AG04450 (cell line): ENCODE results near the gene RBP7. TPM values are rescaled to one million over a fixed set of nuclear protein-coding genes. Genes with fewer than 3 reads are reported as not detected.

ENCODE experiments used
- CTCF ChIA-PET: fragments of 300-600, 350-600 bp; formaldehyde crosslinking; extraction: SDS; loops from one replicate; lab custom pipeline; 2022; ENCODE audit warnings: antibody characterized with exemption, inconsistent platforms; lab: Charles Lee
- POLR2A ChIA-PET: fragments of 350-600 bp; formaldehyde crosslinking; extraction: SDS; loops from one replicate; lab custom pipeline; 2021; ENCODE audit warnings: antibody characterized with exemption, inconsistent platforms; lab: Yijun Ruan, JAX
- DNase-seq: peaks from one replicate; pipeline ENCODE4 v3.0.0-alpha.2; 2011; ENCODE audit warnings: low read depth, low spot score
- H3K27ac ChIP-seq: one replicate; pipeline ENCODE4 v1.5.1; 2012; ENCODE audit warnings: low read depth, low read length, control low read depth
- H3K27me3 ChIP-seq: one replicate; pipeline ENCODE4 v1.6.0; 2012; ENCODE audit warnings: low read length; ENCODE audit not compliant: control insufficient read depth, insufficient read depth
- H3K4me3 ChIP-seq: 2 replicates; pipeline ENCODE4 v1.5.1; 2011; ENCODE audit warnings: mild to moderate bottlenecking, low read depth, low read length, control low read depth
- H3K9me3 ChIP-seq: 2 replicates; pipeline ENCODE4 v1.5.1; 2012; ENCODE audit warnings: low read length; ENCODE audit not compliant: control insufficient read depth, insufficient read depth
- CTCF ChIP-seq: IDR thresholded peaks from 2 replicates; pipeline ENCODE4 v1.5.1; 2011; ENCODE audit warnings: low read depth, low read length, control low read depth, inconsistent platforms
- polyA plus RNA-seq: library from polyadenylated mRNA; depleted of rRNA; stranded (reverse); fragments of >200 nt; gene quantifications from 2 replicates; pipeline ENCODE4 v1.2.3, GENCODE V29; 2011

Gene RBP7
- polyA plus RNA-seq, 1 experiment = 0.20 TPM

- ChIA-PET POLR2A (no interaction called here), CTCF (no interaction called here)
- H3K4me3 ChIP-seq = no peak overlapping the region
These were observed 51.6 kb downstream of the RBP7 start for GRCh38 chr1:10048601-10049000.

GRCh38 chr1:10050611-10051010, 53.6 kb downstream of the RBP7 start:
- no peak for TF ChIP-seq CTCF
- POLR2A ChIA-PET = no interaction called here
- no peak for DNase-seq
- CTCF ChIA-PET = no interaction called here
- no peaks in the 10 kb centered on the region for H3K27me3 ChIP-seq
- no peak overlapping the region for H3K27ac ChIP-seq
- no peak overlapping the region for H3K4me3 ChIP-seq
- H3K9me3 ChIP-seq = no peaks in the 10 kb centered on the region; the same call in 1 of the 2 replicates

More at GRCh38 chr1:10048601-10049000, 51.6 kb downstream of the RBP7 start:
- Histone ChIP-seq H3K9me3 (no peaks in the 10 kb centered on the region; the same call in 1 of the 2 replicates), H3K27me3 (no peaks in the 10 kb centered on the region), H3K27ac (no peak overlapping the region)
- no peak for TF ChIP-seq CTCF
- DNase-seq = no peak

GRCh38 chr1:10051656-10052055, 54.6 kb downstream of the RBP7 start:
- Histone ChIP-seq H3K4me3 (no peak overlapping the region), H3K27ac (no peak overlapping the region), H3K27me3 (no peaks in the 10 kb centered on the region), H3K9me3 (no peaks in the 10 kb centered on the region; the same call in 1 of the 2 replicates)
- ChIA-PET CTCF (no interaction called here), POLR2A (no interaction called here)
- no peak for TF ChIP-seq CTCF
- DNase-seq = no peak

- ChIA-PET POLR2A (no interaction called here), CTCF (no interaction called here)
- TF ChIP-seq CTCF = no peak
- DNase-seq = no peak
- Histone ChIP-seq H3K4me3 (no peak overlapping the region), H3K27ac (no peak overlapping the region), H3K9me3 (no peaks in the 10 kb centered on the region; the same call in 1 of the 2 replicates), H3K27me3 (no peaks in the 10 kb centered on the region)
These were observed 55.3 kb downstream of the RBP7 start for GRCh38 chr1:10052347-10052746.

GRCh38 chr1:10054465-10054864, 57.4 kb downstream of the RBP7 start:
- Histone ChIP-seq H3K27me3 (no peaks in the 10 kb centered on the region), H3K27ac (no peak overlapping the region), H3K9me3 (no peaks in the 10 kb centered on the region; the same call in 1 of the 2 replicates), H3K4me3 (no peak overlapping the region)
- DNase-seq = no peak
- TF ChIP-seq CTCF = no peak
- POLR2A ChIA-PET = interaction anchor here (0.7 kb wide), 1 partner anchor 9 kb away, joined by 4 read pairs; no protein-coding TSS in a partner anchor
- CTCF ChIA-PET = no interaction called here
